ENCODE measurements around the gene SYS1.

DNA sequence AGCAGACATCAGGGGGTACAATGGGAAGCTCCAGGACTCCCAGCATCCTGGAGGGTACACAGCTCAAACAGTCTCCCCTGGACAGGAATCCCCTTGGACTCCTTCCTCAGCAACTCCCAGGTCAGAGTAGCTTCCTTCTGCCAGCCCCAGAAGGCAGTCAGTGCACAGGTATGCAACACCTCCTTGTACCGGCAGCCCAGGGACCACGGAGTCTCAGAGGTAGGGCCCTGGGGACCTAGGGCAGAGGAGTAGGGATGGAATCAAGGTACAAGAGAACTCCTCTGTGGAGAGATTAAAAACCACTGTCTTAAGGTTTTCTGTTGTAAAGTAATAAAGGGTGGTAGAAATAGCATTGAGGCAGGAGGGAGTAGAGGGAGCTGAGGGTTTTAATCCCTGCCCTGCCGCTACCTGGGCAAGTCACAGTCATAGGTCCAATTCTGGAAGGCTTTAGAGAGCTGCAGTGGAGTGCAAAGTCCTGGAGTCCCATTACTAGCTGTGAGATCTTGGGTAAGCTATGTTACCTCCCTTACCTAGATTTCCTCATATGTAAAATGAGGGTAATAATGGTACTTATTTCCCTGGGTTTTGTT, 7.7 kb downstream of the SYS1 start:
- no peak for TF ChIP-seq POLR2AphosphoS5 (IDR thresholded peaks at IDR 0.05; ENCODE audit: low read depth, low read length)
- TF ChIP-seq, protein P1, sequence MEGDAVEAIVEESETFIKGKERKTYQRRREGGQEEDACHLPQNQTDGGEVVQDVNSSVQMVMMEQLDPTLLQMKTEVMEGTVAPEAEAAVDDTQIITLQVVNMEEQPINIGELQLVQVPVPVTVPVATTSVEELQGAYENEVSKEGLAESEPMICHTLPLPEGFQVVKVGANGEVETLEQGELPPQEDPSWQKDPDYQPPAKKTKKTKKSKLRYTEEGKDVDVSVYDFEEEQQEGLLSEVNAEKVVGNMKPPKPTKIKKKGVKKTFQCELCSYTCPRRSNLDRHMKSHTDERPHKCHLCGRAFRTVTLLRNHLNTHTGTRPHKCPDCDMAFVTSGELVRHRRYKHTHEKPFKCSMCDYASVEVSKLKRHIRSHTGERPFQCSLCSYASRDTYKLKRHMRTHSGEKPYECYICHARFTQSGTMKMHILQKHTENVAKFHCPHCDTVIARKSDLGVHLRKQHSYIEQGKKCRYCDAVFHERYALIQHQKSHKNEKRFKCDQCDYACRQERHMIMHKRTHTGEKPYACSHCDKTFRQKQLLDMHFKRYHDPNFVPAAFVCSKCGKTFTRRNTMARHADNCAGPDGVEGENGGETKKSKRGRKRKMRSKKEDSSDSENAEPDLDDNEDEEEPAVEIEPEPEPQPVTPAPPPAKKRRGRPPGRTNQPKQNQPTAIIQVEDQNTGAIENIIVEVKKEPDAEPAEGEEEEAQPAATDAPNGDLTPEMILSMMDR (IDR thresholded peaks at IDR 0.05): no peak
